Erythroblast (primary cell): Measurements from ENCODE around the gene PKD1L1.

Source experiments
- GATA1 ChIP-seq: IDR thresholded peaks from 2 replicates; pipeline ENCODE4 v1.6.1; 2011; ENCODE audit warnings: low read depth, mild to moderate bottlenecking, control low read depth, low read length, moderate library complexity
- POLR2A ChIP-seq: IDR thresholded peaks from 2 replicates; pipeline ENCODE4 v1.6.1; 2011; ENCODE audit warnings: mild to moderate bottlenecking, low read length

DNA sequence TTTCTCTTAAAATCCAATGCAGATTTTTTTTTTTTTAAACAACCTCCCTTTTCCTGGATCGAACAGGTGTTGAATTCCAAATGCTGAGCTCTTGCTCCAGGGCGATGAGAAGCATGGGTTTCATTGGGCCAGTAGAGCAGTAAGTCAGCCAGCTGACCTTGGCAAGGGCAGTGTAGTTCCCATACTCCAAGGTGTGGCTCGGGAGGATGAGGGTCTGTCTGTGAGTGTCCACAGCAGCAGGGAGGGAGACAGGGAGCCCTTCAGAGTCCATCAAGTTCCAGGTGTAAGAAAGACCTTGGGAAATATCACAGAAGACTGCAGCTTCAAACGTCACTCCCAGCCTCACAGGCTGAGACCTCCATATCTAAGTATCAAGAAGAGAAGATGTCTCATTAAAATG, 50.4 kb downstream of the PKD1L1 start:
- TF ChIP-seq POLR2A (no peak), GATA1 (no peak)
